ENCODE results near the gene POR.
"Not testable (repeated sequence)": the region's sequence is repeated elsewhere in the genome, so short reads cannot be mapped to it uniquely, and the experiment has no call there.

POR gene

DNA sequence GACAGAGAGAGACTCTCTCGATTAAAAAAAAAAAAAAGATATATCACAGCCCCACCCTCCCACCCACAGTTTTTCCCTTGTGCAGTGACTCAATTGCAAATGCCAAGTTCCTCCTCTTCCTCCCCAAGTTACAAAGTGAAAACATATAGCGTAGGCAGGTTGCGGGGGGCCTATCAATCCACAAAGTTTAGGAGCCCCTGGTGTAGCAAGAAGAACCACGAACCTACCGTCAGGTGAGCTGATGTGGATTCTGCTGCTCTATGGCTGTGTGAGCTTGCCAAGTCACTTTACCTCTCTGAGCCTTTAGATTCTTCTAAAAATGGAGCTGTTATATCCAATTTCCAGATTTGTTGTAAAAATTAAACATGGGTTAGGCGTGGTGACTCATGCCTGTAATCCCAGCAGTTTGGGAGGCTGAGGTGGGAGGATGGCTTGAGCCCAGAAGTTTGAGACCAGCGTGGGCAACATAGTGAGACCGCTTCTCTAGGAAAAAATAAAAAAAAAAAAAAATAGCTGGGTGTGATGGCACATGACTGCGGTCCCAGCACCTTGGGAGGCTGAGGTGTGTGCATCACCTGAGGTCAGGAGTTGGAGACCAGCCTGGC lies 44.3 kb upstream of the POR start:
- H3K4me3 ChIP-seq (ENCODE audit: control insufficient read depth, low read depth, low read length), result no peak overlapping the region
- DNase-seq (ENCODE audit: low read depth), result no peak
- TF ChIP-seq, protein P1, sequence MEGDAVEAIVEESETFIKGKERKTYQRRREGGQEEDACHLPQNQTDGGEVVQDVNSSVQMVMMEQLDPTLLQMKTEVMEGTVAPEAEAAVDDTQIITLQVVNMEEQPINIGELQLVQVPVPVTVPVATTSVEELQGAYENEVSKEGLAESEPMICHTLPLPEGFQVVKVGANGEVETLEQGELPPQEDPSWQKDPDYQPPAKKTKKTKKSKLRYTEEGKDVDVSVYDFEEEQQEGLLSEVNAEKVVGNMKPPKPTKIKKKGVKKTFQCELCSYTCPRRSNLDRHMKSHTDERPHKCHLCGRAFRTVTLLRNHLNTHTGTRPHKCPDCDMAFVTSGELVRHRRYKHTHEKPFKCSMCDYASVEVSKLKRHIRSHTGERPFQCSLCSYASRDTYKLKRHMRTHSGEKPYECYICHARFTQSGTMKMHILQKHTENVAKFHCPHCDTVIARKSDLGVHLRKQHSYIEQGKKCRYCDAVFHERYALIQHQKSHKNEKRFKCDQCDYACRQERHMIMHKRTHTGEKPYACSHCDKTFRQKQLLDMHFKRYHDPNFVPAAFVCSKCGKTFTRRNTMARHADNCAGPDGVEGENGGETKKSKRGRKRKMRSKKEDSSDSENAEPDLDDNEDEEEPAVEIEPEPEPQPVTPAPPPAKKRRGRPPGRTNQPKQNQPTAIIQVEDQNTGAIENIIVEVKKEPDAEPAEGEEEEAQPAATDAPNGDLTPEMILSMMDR (conservative IDR thresholded peaks at IDR 0.05; ENCODE audit: control insufficient read depth, insufficient read depth, low read depth, low read length), result no peak

DNA sequence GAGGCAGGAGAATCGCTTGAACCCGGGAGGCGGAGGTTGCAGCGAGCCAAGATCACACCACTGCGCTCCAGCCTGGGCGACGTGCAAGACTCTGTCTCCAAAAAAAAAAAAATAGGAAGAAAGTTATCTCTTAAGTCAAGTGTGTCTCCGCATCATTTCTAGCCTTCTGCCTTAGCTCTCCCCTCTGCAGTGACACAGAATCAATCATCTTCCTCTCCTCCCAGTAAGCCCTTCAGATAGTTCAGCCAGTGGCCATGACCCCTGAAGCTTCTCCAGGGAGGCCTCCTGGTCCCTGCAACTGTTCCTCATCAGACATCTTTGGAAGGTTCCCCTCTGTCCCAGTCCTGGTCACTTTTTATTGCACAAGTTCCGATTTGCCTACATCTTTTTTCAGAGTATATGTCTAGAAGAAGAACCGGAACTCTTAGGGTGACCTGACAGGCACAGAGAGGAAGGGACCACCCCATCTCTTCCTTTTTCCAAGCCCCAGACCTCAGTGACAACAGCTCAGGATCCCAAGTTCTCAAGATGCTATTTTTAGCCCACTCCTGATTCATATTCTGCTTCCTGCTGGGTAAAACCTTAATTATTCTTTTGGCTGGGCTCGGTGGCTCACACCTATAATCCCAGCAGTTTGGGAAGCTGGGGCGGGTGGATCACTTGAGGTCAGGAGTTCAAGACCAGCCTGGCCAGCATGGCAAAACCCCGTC lies 42.7 kb upstream of the POR start:
- TF ChIP-seq, protein P1 (conservative IDR thresholded peaks at IDR 0.05; ENCODE audit: control insufficient read depth, insufficient read depth, low read depth, low read length), result no peak
- H3K4me3 ChIP-seq (ENCODE audit: control insufficient read depth, low read depth, low read length), result no peak overlapping the region
- DNase-seq (ENCODE audit: low read depth), result peak; percentile 31

DNA sequence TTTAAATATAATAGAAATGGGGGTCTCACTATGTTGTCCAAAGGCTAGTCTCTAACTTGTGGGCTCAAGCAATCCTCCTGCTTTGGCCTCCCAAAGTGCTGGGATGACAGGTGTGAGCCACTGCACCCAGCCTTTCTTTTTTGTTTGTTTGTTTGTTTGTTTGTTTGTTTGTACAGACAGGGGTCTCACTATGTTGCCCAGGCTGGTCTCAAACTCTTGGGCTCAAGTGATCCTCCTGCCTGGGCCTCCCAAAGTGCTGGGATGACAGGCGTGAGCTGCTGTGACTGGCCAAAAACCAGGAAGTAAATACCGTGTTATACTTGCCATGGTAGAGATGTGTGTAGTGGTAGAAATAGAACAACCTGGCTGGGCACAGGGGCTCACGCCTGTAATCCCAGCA lies 40.8 kb upstream of the POR start:
- not testable (repeated sequence) for H3K4me3 ChIP-seq (ENCODE audit: control insufficient read depth, low read depth, low read length); DNase-seq (ENCODE audit: low read depth)

- no peak overlapping the region for H3K4me3 ChIP-seq (ENCODE audit: control insufficient read depth, low read depth, low read length)
- no peak for DNase-seq (ENCODE audit: low read depth)
- TF ChIP-seq, protein P1 (conservative IDR thresholded peaks at IDR 0.05; ENCODE audit: control insufficient read depth, insufficient read depth, low read depth, low read length), result no peak
Observed at GRCh38 chr7:75875113-75876080, 39.6 kb upstream of the POR start.

DNA sequence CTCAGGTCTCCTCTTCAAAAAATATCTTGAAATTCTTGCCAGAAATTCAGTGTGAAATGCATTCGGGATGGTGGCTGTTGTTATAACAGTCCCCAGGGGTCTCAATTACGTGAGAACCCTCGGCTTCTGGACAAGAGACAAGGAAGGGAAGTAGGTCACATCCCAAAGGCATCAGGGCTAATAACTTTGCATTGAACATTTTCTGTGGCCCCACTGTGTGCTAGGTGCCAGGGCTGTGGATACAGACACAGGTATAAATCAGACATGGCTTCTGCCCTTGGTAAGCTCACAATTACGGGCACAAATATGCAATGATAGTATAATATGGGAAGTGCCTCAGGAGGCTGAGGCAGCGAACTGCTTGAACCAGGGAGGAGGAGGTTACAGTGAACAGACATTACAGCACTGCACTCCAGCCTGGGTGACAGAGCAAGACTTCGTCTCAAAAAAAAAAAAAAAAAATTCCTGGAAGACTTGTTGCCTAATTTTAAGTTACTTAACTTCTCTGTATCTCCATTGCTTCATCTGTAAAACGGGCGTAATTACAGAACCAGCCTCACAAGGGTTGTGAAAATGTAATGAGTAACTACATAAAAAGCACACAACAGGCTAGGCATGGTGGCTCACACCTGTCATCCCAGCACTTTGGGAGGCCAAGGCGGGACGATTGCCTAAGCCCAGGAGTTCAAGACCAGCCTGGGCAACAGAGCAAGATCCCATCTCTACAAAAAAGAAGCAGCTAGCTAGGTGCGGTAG lies 38.7 kb upstream of the POR start:
- DNase-seq (ENCODE audit: low read depth), result no peak
- TF ChIP-seq, protein P1 (conservative IDR thresholded peaks at IDR 0.05; ENCODE audit: control insufficient read depth, insufficient read depth, low read depth, low read length), result no peak
- no peak overlapping the region for H3K4me3 ChIP-seq (ENCODE audit: control insufficient read depth, low read depth, low read length)

DNA sequence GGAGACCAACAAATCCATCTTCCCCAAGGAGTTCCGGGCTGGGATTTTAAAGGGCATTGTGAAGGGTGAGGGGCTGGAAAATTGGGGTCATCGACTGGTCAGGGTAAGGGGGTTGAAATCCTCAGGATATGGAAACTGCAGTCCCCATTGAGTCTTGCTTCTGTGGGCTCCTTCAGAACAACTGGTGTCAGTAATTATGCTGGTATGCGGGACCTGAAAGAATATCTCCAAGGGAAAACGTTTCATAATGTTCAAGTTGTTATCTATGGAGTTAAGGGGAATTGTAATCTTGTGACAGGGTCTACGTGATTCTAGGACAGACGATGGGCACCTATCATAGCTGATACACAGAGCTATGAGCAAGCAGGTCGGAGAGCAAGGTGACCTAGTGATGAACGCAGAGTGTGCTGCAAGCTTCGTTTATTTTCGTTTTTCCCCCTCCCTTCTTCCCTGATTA lies 36.6 kb upstream of the POR start:
- DNase-seq (ENCODE audit: low read depth), result no peak
- TF ChIP-seq, protein P1 (conservative IDR thresholded peaks at IDR 0.05; ENCODE audit: control insufficient read depth, insufficient read depth, low read depth, low read length), result no peak
- peak overlapping the region; percentile 44 for H3K4me3 ChIP-seq (ENCODE audit: control insufficient read depth, low read depth, low read length)

Data from fibroblast of mammary gland (primary cell).